SJSA1 (cell line): Measurements from ENCODE around the gene EID1. TPM values are rescaled to one million over a fixed set of nuclear protein-coding genes. Genes with fewer than 3 reads are reported as not detected.
"Not testable (repeated sequence)": the region's sequence is repeated elsewhere in the genome, so short reads cannot be mapped to it uniquely, and the experiment has no call there.

Experiments
- DNase-seq, 2 experiments: peaks; one replicate each; pipeline ENCODE4 v3.0.0-alpha.2; 2015 to 2020; ENCODE audit warnings: low spot score in 2 of 2, low read depth in 1 of 2
- H3K27ac ChIP-seq: fragments of 250-450 bp; sonication (Bioruptor Pico); 2 replicates; pipeline ENCODE4 v1.5.1; 2020; ENCODE audit warnings: mild to moderate bottlenecking, moderate library complexity
- H3K27me3 ChIP-seq: fragments of 250-450 bp; sonication (Bioruptor Pico); replicated peaks from 2 replicates; pipeline ENCODE4 v1.5.1; 2020; ENCODE audit warnings: mild to moderate bottlenecking, moderate library complexity
- H3K36me3 ChIP-seq: fragments of 250-450 bp; sonication (Bioruptor Pico); 2 replicates; pipeline ENCODE4 v1.5.1; 2020; ENCODE audit warnings: mild to moderate bottlenecking
- H3K4me1 ChIP-seq: fragments of 250-450 bp; sonication (Bioruptor Pico); replicated peaks from 2 replicates; pipeline ENCODE4 v1.6.1; 2021; ENCODE audit warnings: mild to moderate bottlenecking
- H3K4me3 ChIP-seq: fragments of 250-450 bp; sonication (Bioruptor Pico); 2 replicates; pipeline ENCODE4 v1.5.1; 2020; ENCODE audit warnings: mild to moderate bottlenecking
- H3K9me3 ChIP-seq: fragments of 250-450 bp; sonication (Bioruptor Pico); replicated peaks from 2 replicates; pipeline ENCODE4 v1.5.1; 2020; ENCODE audit warnings: mild to moderate bottlenecking
- total RNA-seq: library from RNA; depleted of rRNA; stranded (reverse); fragments of >200 nt; shearing (Covaris generic); gene quantifications from 2 replicates; pipeline ENCODE4 v1.2.3, GENCODE V29; 2014

EID1 gene
- total RNA-seq, 1 experiment from 2014 or later: 378 TPM

- no peak for DNase-seq
- no peaks in the 10 kb centered on the region for H3K27me3 ChIP-seq
- H3K27ac ChIP-seq: no peak overlapping the region
- no peaks in the 10 kb centered on the region for H3K36me3 ChIP-seq
- no peaks in the 10 kb centered on the region for H3K4me1 ChIP-seq
- no peaks in the 10 kb centered on the region for H3K9me3 ChIP-seq
- no peak overlapping the region for H3K4me3 ChIP-seq
Observed at GRCh38 chr15:48905847-48906246, 27.9 kb downstream of the EID1 start.

GRCh38 chr15:48909313-48909712 lies 31.4 kb downstream of the EID1 start:
- H3K9me3 ChIP-seq, H3K4me3 ChIP-seq, H3K36me3 ChIP-seq, H3K27me3 ChIP-seq, H3K27ac ChIP-seq, DNase-seq, H3K4me1 ChIP-seq: not testable (repeated sequence)

- not testable (repeated sequence) for H3K27me3 ChIP-seq, H3K9me3 ChIP-seq, H3K4me1 ChIP-seq, H3K27ac ChIP-seq, H3K4me3 ChIP-seq, H3K36me3 ChIP-seq, DNase-seq
Observed at GRCh38 chr15:48910554-48910953, 32.6 kb downstream of the EID1 start.

- H3K9me3 ChIP-seq: no peaks in the 10 kb centered on the region
- H3K4me3 ChIP-seq: no peak overlapping the region
- H3K27ac ChIP-seq: no peak overlapping the region
- H3K27me3 ChIP-seq: no peaks in the 10 kb centered on the region
- DNase-seq: no peak
- no peaks in the 10 kb centered on the region for H3K36me3 ChIP-seq
- H3K4me1 ChIP-seq: no peaks in the 10 kb centered on the region
Observed at GRCh38 chr15:48913141-48913540, 35.2 kb downstream of the EID1 start.

- Histone ChIP-seq H3K4me3 (no peak overlapping the region), H3K36me3 (no peaks in the 10 kb centered on the region), H3K9me3 (no peaks in the 10 kb centered on the region), H3K4me1 (no peaks in the 10 kb centered on the region), H3K27ac (no peak overlapping the region), H3K27me3 (no peaks in the 10 kb centered on the region)
- DNase-seq: no peak
Observed at GRCh38 chr15:48914717-48915116, 36.8 kb downstream of the EID1 start.

GRCh38 chr15:48915861-48916260 lies 37.9 kb downstream of the EID1 start:
- Histone ChIP-seq H3K4me1 (no peaks in the 10 kb centered on the region), H3K36me3 (no peaks in the 10 kb centered on the region), H3K27ac (no peak overlapping the region), H3K4me3 (no peak overlapping the region), H3K27me3 (no peaks in the 10 kb centered on the region), H3K9me3 (no peaks in the 10 kb centered on the region)
- no peak for DNase-seq

GRCh38 chr15:48916721-48917120 lies 38.8 kb downstream of the EID1 start:
- H3K36me3 ChIP-seq: no peaks in the 10 kb centered on the region
- no peak overlapping the region for H3K27ac ChIP-seq
- DNase-seq: no peak
- H3K4me1 ChIP-seq: no peaks in the 10 kb centered on the region
- no peaks in the 10 kb centered on the region for H3K9me3 ChIP-seq
- no peaks in the 10 kb centered on the region for H3K27me3 ChIP-seq
- H3K4me3 ChIP-seq: no peak overlapping the region

- no peak overlapping the region for H3K27ac ChIP-seq
- H3K27me3 ChIP-seq: no peaks in the 10 kb centered on the region
- H3K9me3 ChIP-seq: no peaks in the 10 kb centered on the region
- peaks cover 17% of the 10 kb centered on the region for H3K4me1 ChIP-seq
- no peak overlapping the region for H3K4me3 ChIP-seq
- no peaks in the 10 kb centered on the region for H3K36me3 ChIP-seq
- DNase-seq: no peak
Observed at GRCh38 chr15:48922046-48922445, 44.1 kb downstream of the EID1 start.

- Histone ChIP-seq H3K27me3 (no peaks in the 10 kb centered on the region), H3K4me3 (no peak overlapping the region), H3K9me3 (no peaks in the 10 kb centered on the region), H3K27ac (peak overlapping the region; percentile 79; the same call in 1 of the 2 replicates), H3K4me1 (peaks cover 27% of the 10 kb centered on the region), H3K36me3 (no peaks in the 10 kb centered on the region)
- no peak for DNase-seq
Observed at GRCh38 chr15:48924528-48925393, 46.8 kb downstream of the EID1 start.

- no peaks in the 10 kb centered on the region for H3K36me3 ChIP-seq
- H3K9me3 ChIP-seq: no peaks in the 10 kb centered on the region
- no peaks in the 10 kb centered on the region for H3K27me3 ChIP-seq
- H3K4me3 ChIP-seq: no peak overlapping the region
- H3K27ac ChIP-seq: peak overlapping the region; percentile 79
- peak; percentile 77 to 87 for DNase-seq
- peaks cover 27% of the 10 kb centered on the region for H3K4me1 ChIP-seq
Observed at GRCh38 chr15:48925714-48926223, 47.8 kb downstream of the EID1 start.

- Histone ChIP-seq H3K4me3 (no peak overlapping the region), H3K36me3 (no peaks in the 10 kb centered on the region), H3K9me3 (no peaks in the 10 kb centered on the region), H3K27me3 (no peaks in the 10 kb centered on the region), H3K27ac (no peak overlapping the region), H3K4me1 (peaks cover 27% of the 10 kb centered on the region)
- peak in 1 of 2 experiments; percentile 19 for DNase-seq
Observed at GRCh38 chr15:48928877-48929538, 51.1 kb downstream of the EID1 start.

GRCh38 chr15:48929661-48930060 lies 51.7 kb downstream of the EID1 start:
- Histone ChIP-seq H3K4me3 (no peak overlapping the region), H3K27ac (no peak overlapping the region), H3K9me3 (no peaks in the 10 kb centered on the region), H3K4me1 (peaks cover 27% of the 10 kb centered on the region), H3K27me3 (no peaks in the 10 kb centered on the region), H3K36me3 (no peaks in the 10 kb centered on the region)
- no peak for DNase-seq
